Measurements from ENCODE around the gene LIFR. TPM values are rescaled to one million over a fixed set of nuclear protein-coding genes. Genes with fewer than 3 reads are reported as not detected.

Gene LIFR
- total RNA-seq, 1 experiment from 2014 or later, result 22.0 TPM

- POLR2A ChIA-PET (ENCODE audit: unreplicated experiment), result interaction anchor here (0.6 to 1.0 kb wide), 5 partner anchors 12 to 1569 kb away, joined by 3 to 5 read pairs (median 4); no protein-coding TSS in a partner anchor
- intact Hi-C loops (cut with micrococcal nuclease; ENCODE audit: unreplicated experiment), result loop anchor here (5.0 kb wide), 1 partner anchor 133 kb away; no protein-coding TSS in a partner anchor
Measured at GRCh38 chr5:38463634-38464521, 92.6 kb downstream of the LIFR start.

GRCh38 chr5:38462976-38463633 lies 93.3 kb downstream of the LIFR start:
- peak in 1 of 2 experiments; percentile 34 for DNase-seq
- no peaks in the 10 kb centered on the region for H3K36me3 ChIP-seq (ENCODE audit: low read depth)
- no peaks in the 10 kb centered on the region for H3K79me2 ChIP-seq (ENCODE audit: low read depth)
- H3K27me3 ChIP-seq (ENCODE audit: insufficient read depth, low read depth), result no peaks in the 10 kb centered on the region
- H3K4me2 ChIP-seq, result no peak overlapping the region
- POLR2A ChIA-PET (ENCODE audit: unreplicated experiment), result interaction anchor here (0.6 kb wide), 1 partner anchor 333 kb away, joined by 3 read pairs; no protein-coding TSS in a partner anchor
- no peaks in the 10 kb centered on the region for H3F3A ChIP-seq (ENCODE audit: insufficient read depth, low read depth)
- no peak overlapping the region for H3K4me3 ChIP-seq
- no peak for TF ChIP-seq EZH2 (IDR thresholded peaks at IDR 0.05; ENCODE audit: low read depth)
- no peak for TF ChIP-seq CTCF (conservative IDR thresholded peaks at IDR 0.05)
- CTCF ChIA-PET, result interaction anchor here (0.5 to 2.6 kb wide), 2 partner anchors 21 to 90 kb away, joined by 3 to 17 read pairs; no protein-coding TSS in a partner anchor
- no peaks in the 10 kb centered on the region for H3K9me2 ChIP-seq (ENCODE audit: insufficient read depth)
- H4K20me1 ChIP-seq (ENCODE audit: insufficient read depth), result no peaks in the 10 kb centered on the region
- no peak overlapping the region for H2AFZ ChIP-seq
- H3K9me3 ChIP-seq (ENCODE audit: insufficient read depth, low read depth), result no peaks in the 10 kb centered on the region
- BruUV-seq (replicated peaks), result no TSS peak
- H3K4me1 ChIP-seq (replicated peaks; ENCODE audit: insufficient read depth), result peaks cover 14% of the 10 kb centered on the region
- intact Hi-C loops (cut with micrococcal nuclease; ENCODE audit: unreplicated experiment), result loop anchor here (5.0 kb wide), 1 partner anchor 134 kb away; no protein-coding TSS in a partner anchor
- H3K27ac ChIP-seq, result no peak overlapping the region

More at GRCh38 chr5:38463634-38464521, 92.6 kb downstream of the LIFR start:
- Histone ChIP-seq H4K20me1 (ENCODE audit: insufficient read depth) (no peaks in the 10 kb centered on the region), H3K36me3 (ENCODE audit: low read depth) (no peaks in the 10 kb centered on the region), H3F3A (ENCODE audit: insufficient read depth, low read depth) (no peaks in the 10 kb centered on the region), H3K9me3 (ENCODE audit: insufficient read depth, low read depth) (no peaks in the 10 kb centered on the region), H3K4me3 (no peak overlapping the region), H3K79me2 (ENCODE audit: low read depth) (no peaks in the 10 kb centered on the region), H3K9me2 (ENCODE audit: insufficient read depth) (no peaks in the 10 kb centered on the region), H3K4me1 (replicated peaks; ENCODE audit: insufficient read depth) (peaks cover 14% of the 10 kb centered on the region), H3K4me2 (no peak overlapping the region), H3K27me3 (ENCODE audit: insufficient read depth, low read depth) (no peaks in the 10 kb centered on the region), H3K27ac (no peak overlapping the region), H2AFZ (no peak overlapping the region)
- no TSS peak for BruUV-seq (replicated peaks)
- TF ChIP-seq EZH2 (IDR thresholded peaks at IDR 0.05; ENCODE audit: low read depth) (no peak), CTCF (conservative IDR thresholded peaks at IDR 0.05) (no peak)
- CTCF ChIA-PET, result interaction anchor here (2.6 kb wide), 1 partner anchor 22 kb away, joined by 17 read pairs; no protein-coding TSS in a partner anchor
- peak in 1 of 2 experiments; percentile 45 for DNase-seq

- BruUV-seq (replicated peaks), result no TSS peak
- H3K27me3 ChIP-seq (ENCODE audit: insufficient read depth, low read depth), result no peaks in the 10 kb centered on the region
- H3K79me2 ChIP-seq (ENCODE audit: low read depth), result no peaks in the 10 kb centered on the region
- H3K9me2 ChIP-seq (ENCODE audit: insufficient read depth), result no peaks in the 10 kb centered on the region
- H2AFZ ChIP-seq, result no peak overlapping the region
- no peaks in the 10 kb centered on the region for H3K9me3 ChIP-seq (ENCODE audit: insufficient read depth, low read depth)
- no peaks in the 10 kb centered on the region for H3F3A ChIP-seq (ENCODE audit: insufficient read depth, low read depth)
- H3K27ac ChIP-seq, result no peak overlapping the region
- no peaks in the 10 kb centered on the region for H4K20me1 ChIP-seq (ENCODE audit: insufficient read depth)
- intact Hi-C loops (cut with micrococcal nuclease; ENCODE audit: unreplicated experiment), result no loop called here
- peaks cover 5% of the 10 kb centered on the region for H3K4me1 ChIP-seq (replicated peaks; ENCODE audit: insufficient read depth)
- no peak for TF ChIP-seq EZH2 (IDR thresholded peaks at IDR 0.05; ENCODE audit: low read depth)
- H3K4me2 ChIP-seq, result no peak overlapping the region
- DNase-seq, result no peak
- no peak overlapping the region for H3K4me3 ChIP-seq
- no peaks in the 10 kb centered on the region for H3K36me3 ChIP-seq (ENCODE audit: low read depth)
- POLR2A ChIA-PET (ENCODE audit: unreplicated experiment), result no interaction called here
- CTCF ChIA-PET, result no interaction called here
Measured at GRCh38 chr5:38458174-38458573, 98.3 kb downstream of the LIFR start.

Measured in PC-9 (cell line).